K562 (cell line): Measurements from ENCODE around the gene COX4I2. TPM values are rescaled to one million over a fixed set of nuclear protein-coding genes. Genes with fewer than 3 reads are reported as not detected.

ENCODE experiments used
- CCAR2 ChIP-seq: fragments of 200-400 bp; formaldehyde crosslinking; IDR thresholded peaks from 2 replicates; pipeline ENCODE4 v1.6.1; 2017; ENCODE audit warnings: mild to moderate bottlenecking, low read depth, low read length
- CTCF ChIP-seq, 3 experiments: IDR thresholded peaks in 2 of 3; conservative IDR thresholded peaks in 1 of 3; 2 replicates each; pipeline ENCODE4 v1.5.1; 2011 to 2012; ENCODE audit warnings: low read length in 3 of 3, mild to moderate bottlenecking in 3 of 3, control low read depth in 2 of 3, improper control_type of control experiment in 1 of 3, inconsistent platforms in 1 of 3, low read depth in 1 of 3, mixed read lengths in 1 of 3, moderate library complexity in 1 of 3; ENCODE audit not compliant: insufficient read depth in 2 of 3
- FOXO4 ChIP-seq: fragments of 450-650 bp; formaldehyde crosslinking; IDR thresholded peaks from 2 replicates; pipeline ENCODE4 v1.4.0; 2020; ENCODE audit warnings: mild to moderate bottlenecking, moderate library complexity
- GATA2 ChIP-seq: sonication (generic); formaldehyde crosslinking; IDR thresholded peaks from 2 replicates; pipeline ENCODE4 v1.4.0; 2020; ENCODE audit warnings: mild to moderate bottlenecking, missing genetic modification reagents
- GTF2B ChIP-seq: IDR thresholded peaks from 2 replicates; pipeline ENCODE4 v1.6.1; 2011; ENCODE audit not compliant: insufficient read length; ENCODE audit errors: extremely low read depth
- ILK ChIP-seq: fragments of 450-650 bp; IDR thresholded peaks from 2 replicates; pipeline ENCODE4 v1.6.1; 2016; ENCODE audit warnings: missing genetic modification characterization, low read depth, mild to moderate bottlenecking, missing compliant biosample characterization, moderate library complexity, borderline replicate concordance
- MEIS2 ChIP-seq: fragments of 450-650 bp; IDR thresholded peaks from 2 replicates; pipeline ENCODE4 v1.6.1; 2014; ENCODE audit warnings: mild to moderate bottlenecking; ENCODE audit not compliant: partially characterized antibody
- MITF ChIP-seq: IDR thresholded peaks from 2 replicates; pipeline ENCODE4 v1.6.1; 2014; ENCODE audit warnings: antibody characterized with exemption
- NR2F6 ChIP-seq: fragments of 450-650 bp; formaldehyde crosslinking; IDR thresholded peaks from 2 replicates; pipeline ENCODE4 v1.4.0; 2020; ENCODE audit warnings: mild to moderate bottlenecking
- RBM22 ChIP-seq: fragments of 200-400 bp; formaldehyde crosslinking; IDR thresholded peaks from 2 replicates; pipeline ENCODE4 v1.6.1; 2018; ENCODE audit warnings: low read length, low read depth; ENCODE audit not compliant: poor library complexity, severe bottlenecking
- SRF ChIP-seq, 2 experiments: fragments of 250-450, 450-650 bp in 1 of 2; sonication (Bioruptor Pico) in 1 of 2; sonication (generic) in 1 of 2; formaldehyde crosslinking; IDR thresholded peaks; 2 replicates each; pipeline versions ENCODE4 v1.5.0 to v1.5.1; 2020 to 2022; ENCODE audit warnings: mild to moderate bottlenecking in 1 of 2, missing genetic modification reagents in 1 of 2
- TRIM24 ChIP-seq, 2 experiments: fragments of 450-650 bp; IDR thresholded peaks; 2 replicates each; pipeline ENCODE4 v1.6.1; 2016
- ZNF224 ChIP-seq: sonication (generic); formaldehyde crosslinking; IDR thresholded peaks from 2 replicates; pipeline ENCODE4 v1.8.0; 2022; ENCODE audit warnings: mild to moderate bottlenecking, missing genetic modification reagents
- ZNF311 ChIP-seq: fragments of 250-450 bp; sonication (Bioruptor Pico); IDR thresholded peaks from 2 replicates; pipeline ENCODE4 v1.4.0; 2020; ENCODE audit warnings: mild to moderate bottlenecking, moderate library complexity
- ZNF511 ChIP-seq: sonication (generic); formaldehyde crosslinking; IDR thresholded peaks from 2 replicates; pipeline ENCODE4 v1.8.0; 2022; ENCODE audit warnings: mild to moderate bottlenecking, missing genetic modification reagents
- polyA plus RNA-seq, 8 experiments: library from polyadenylated mRNA; depleted of rRNA in 4 of 8; stranded (reverse) in 5 of 8; unstranded in 3 of 8; fragments of >200 nt; fragmentation: Nextera tagmentation in 2 of 8; fragmentation: Illumina TruSeq in 1 of 8; extraction: Ambion mirVana in 2 of 8; extraction: Trizol in 1 of 8; gene quantifications; 2 replicates each; pipeline versions ENCODE4 v1.2.1 to v1.2.3, GENCODE V29; 2011 to 2014; ENCODE audit warnings: inconsistent platforms in 1 of 8, missing spikeins in 1 of 8
- total RNA-seq, 7 experiments: library from RNA; depleted of rRNA in 6 of 7; stranded (reverse); fragments of >200 nt in 6 of 7; fragmentation: Illumina TruSeq in 2 of 7; extraction: Trizol in 2 of 7; gene quantifications; 2 replicates each; pipeline versions ENCODE4 v1.2.1 to v1.2.3, GENCODE V29; 2011 to 2021; ENCODE audit warnings: low replicate concordance in 1 of 7

Gene COX4I2
- total and polyA plus RNA-seq, 9 of the 15 experiments (the other 6 are each of a cell fraction or from before 2014, with no cell fraction given), result not detected

- TF ChIP-seq FOXO4 (CRISPR knock-in tag) (no peak), CCAR2 (no peak), NR2F6 (CRISPR knock-in tag) (no peak), CTCF (IDR thresholded peaks at IDR 0.05 in 2 of 3, conservative IDR thresholded peaks at IDR 0.05 in 1 of 3; ENCODE audit: insufficient read depth in 2 of 3, low read depth in 1 of 3, low read length in 3 of 3) (no peak), ZNF311 (CRISPR knock-in tag) (no peak), MEIS2 (peak; percentile 71), SRF (CRISPR knock-in tag; IDR thresholded peaks at IDR 0.05) (no peak), GTF2B (peak; percentile 96), MITF (no peak), ZNF224 (no peak), GATA2 (no peak), RBM22 (peak; percentile 79), ILK (tag) (no peak), ZNF511 (peak; percentile 25; the same call in 1 of the 2 replicates), TRIM24 (IDR thresholded peaks at IDR 0.05) (no peak)
These were observed 32.4 kb upstream of the COX4I2 start, which contains the start of gene ID1 (continued) for GRCh38 chr20:31605031-31605901.
